ENCODE measurements around the gene TMEM213. TPM values are rescaled to one million over a fixed set of nuclear protein-coding genes. Genes with fewer than 3 reads are reported as not detected.

TMEM213 gene
- total RNA-seq, 1 donor from 2014 or later = not detected

GRCh38 chr7:138753610-138754009, 44.2 kb upstream of the TMEM213 start:
- peaks cover 41% of the 10 kb centered on the region for H3K4me1 Mint-ChIP-seq
- TF ChIP-seq EZH2 (IDR thresholded peaks at IDR 0.05) (no peak), EZH2phosphoT487 (IDR thresholded peaks at IDR 0.05) (no peak), CTCF (IDR thresholded peaks at IDR 0.05) (no peak)
- no peak overlapping the region for H3K4me3 Mint-ChIP-seq
- Histone ChIP-seq H3K36me3 (no peaks in the 10 kb centered on the region), H3K9ac (no peak overlapping the region), H3K27me3 (no peaks in the 10 kb centered on the region), H3K4me3 (no peak overlapping the region), H3F3A (ENCODE audit: low read depth) (peaks cover 13% of the 10 kb centered on the region), H4K20me1 (ENCODE audit: low read depth) (no peaks in the 10 kb centered on the region), H3K4me2 (no peak overlapping the region), H3K27ac (no peak overlapping the region), H3K79me2 (ENCODE audit: low read depth) (no peaks in the 10 kb centered on the region), H2AFZ (replicated peaks) (no peak overlapping the region), H3K4me1 (peaks cover 23% of the 10 kb centered on the region), H3K9me3 (ENCODE audit: low read depth) (no peaks in the 10 kb centered on the region)
- H3K27me3 Mint-ChIP-seq (ENCODE audit: insufficient read depth, low read depth) = peaks cover 19% of the 10 kb centered on the region
- no peaks in the 10 kb centered on the region for H3K36me3 Mint-ChIP-seq
- no peak overlapping the region for H3K27ac Mint-ChIP-seq
- no peak for DNase-seq (ENCODE audit: low spot score)
- peaks cover 4% of the 10 kb centered on the region for H3K9me3 Mint-ChIP-seq

- Mint-ChIP-seq H3K9me3 (peaks cover 4% of the 10 kb centered on the region), H3K27me3 (ENCODE audit: insufficient read depth, low read depth) (peaks cover 18% of the 10 kb centered on the region), H3K36me3 (no peaks in the 10 kb centered on the region), H3K4me3 (no peak overlapping the region), H3K4me1 (peaks cover 34% of the 10 kb centered on the region), H3K27ac (no peak overlapping the region)
- TF ChIP-seq EZH2phosphoT487 (IDR thresholded peaks at IDR 0.05) = no peak
- no peak for TF ChIP-seq CTCF (IDR thresholded peaks at IDR 0.05)
- no peak for TF ChIP-seq EZH2 (IDR thresholded peaks at IDR 0.05)
- Histone ChIP-seq H4K20me1 (ENCODE audit: low read depth) (no peaks in the 10 kb centered on the region), H3K4me3 (no peak overlapping the region), H3K4me2 (peak overlapping the region; percentile 29), H3F3A (ENCODE audit: low read depth) (peaks cover 13% of the 10 kb centered on the region), H3K9ac (no peak overlapping the region), H3K79me2 (ENCODE audit: low read depth) (no peaks in the 10 kb centered on the region), H3K27me3 (no peaks in the 10 kb centered on the region), H3K36me3 (no peaks in the 10 kb centered on the region), H3K9me3 (ENCODE audit: low read depth) (no peaks in the 10 kb centered on the region), H2AFZ (replicated peaks) (peak overlapping the region; percentile 77), H3K4me1 (peaks cover 23% of the 10 kb centered on the region), H3K27ac (no peak overlapping the region)
- peak; percentile 48 for DNase-seq (ENCODE audit: low spot score)
Measured at GRCh38 chr7:138755331-138755747, 42.5 kb upstream of the TMEM213 start.

GRCh38 chr7:138755842-138756590, 41.8 kb upstream of the TMEM213 start:
- Histone ChIP-seq H3K36me3 (no peaks in the 10 kb centered on the region), H3K27me3 (no peaks in the 10 kb centered on the region), H3K4me1 (peaks cover 23% of the 10 kb centered on the region), H2AFZ (replicated peaks) (peak overlapping the region; percentile 77), H3K4me2 (peak overlapping the region; percentile 29), H4K20me1 (ENCODE audit: low read depth) (no peaks in the 10 kb centered on the region), H3K9me3 (ENCODE audit: low read depth) (no peaks in the 10 kb centered on the region), H3K79me2 (ENCODE audit: low read depth) (no peaks in the 10 kb centered on the region), H3F3A (ENCODE audit: low read depth) (peaks cover 13% of the 10 kb centered on the region), H3K4me3 (no peak overlapping the region), H3K27ac (no peak overlapping the region), H3K9ac (no peak overlapping the region)
- Mint-ChIP-seq H3K4me1 (peaks cover 27% of the 10 kb centered on the region), H3K9me3 (peaks cover 4% of the 10 kb centered on the region), H3K27ac (no peak overlapping the region), H3K4me3 (no peak overlapping the region), H3K27me3 (ENCODE audit: insufficient read depth, low read depth) (peaks cover 14% of the 10 kb centered on the region), H3K36me3 (no peaks in the 10 kb centered on the region)
- TF ChIP-seq EZH2phosphoT487 (IDR thresholded peaks at IDR 0.05) (no peak), CTCF (IDR thresholded peaks at IDR 0.05) (no peak), EZH2 (IDR thresholded peaks at IDR 0.05) (no peak)
- no peak for DNase-seq (ENCODE audit: low spot score)

Measured in neural progenitor cell (in vitro differentiated cells).